Stimulated activated naive B cell treated with anti-CD40 and anti-IgM and Interleukin-4, amounts not matched to agents 10 μg/mL and 1 μg/mL and 100 μg/mL, for 72 hours (primary cell): ENCODE measurements around the gene BBS2.

Experiments used
- ATAC-seq, 2 donors: fragments of 150-1000 bp; cut with Tn5 transposase; replicated peaks; 2 replicates each; pipeline ENCODE4 v1.10.0; 2021; ENCODE audit warnings: moderate library complexity in 1 of 2
- DNase-seq: peaks from one replicate; pipeline ENCODE4 v3.0.0; 2021
- H3K27ac Mint-ChIP-seq: one replicate; pipeline ENCODE4 v1.8.0; 2022; ENCODE audit warnings: mild to moderate bottlenecking, mixed read lengths
- H3K27me3 Mint-ChIP-seq, 2 donors: one replicate each; pipeline ENCODE4 v1.8.0; 2022; ENCODE audit warnings: mixed read lengths in 2 of 2
- H3K36me3 Mint-ChIP-seq, 2 donors: one replicate each; pipeline ENCODE4 v1.8.0; 2022; ENCODE audit warnings: mixed read lengths in 2 of 2, mild to moderate bottlenecking in 1 of 2
- H3K4me1 Mint-ChIP-seq, 2 donors: one replicate each; pipeline ENCODE4 v1.8.0; 2022; ENCODE audit warnings: mixed read lengths in 2 of 2, mild to moderate bottlenecking in 1 of 2
- H3K4me3 Mint-ChIP-seq, 2 donors: one replicate each; pipeline ENCODE4 v1.8.0; 2022; ENCODE audit warnings: mild to moderate bottlenecking in 2 of 2, mixed read lengths in 2 of 2, moderate library complexity in 1 of 2
- H3K9me3 Mint-ChIP-seq, 2 donors: one replicate each; pipeline ENCODE4 v1.8.0; 2022; ENCODE audit warnings: mixed read lengths in 2 of 2, mild to moderate bottlenecking in 1 of 2

The BBS2 gene, protein sequence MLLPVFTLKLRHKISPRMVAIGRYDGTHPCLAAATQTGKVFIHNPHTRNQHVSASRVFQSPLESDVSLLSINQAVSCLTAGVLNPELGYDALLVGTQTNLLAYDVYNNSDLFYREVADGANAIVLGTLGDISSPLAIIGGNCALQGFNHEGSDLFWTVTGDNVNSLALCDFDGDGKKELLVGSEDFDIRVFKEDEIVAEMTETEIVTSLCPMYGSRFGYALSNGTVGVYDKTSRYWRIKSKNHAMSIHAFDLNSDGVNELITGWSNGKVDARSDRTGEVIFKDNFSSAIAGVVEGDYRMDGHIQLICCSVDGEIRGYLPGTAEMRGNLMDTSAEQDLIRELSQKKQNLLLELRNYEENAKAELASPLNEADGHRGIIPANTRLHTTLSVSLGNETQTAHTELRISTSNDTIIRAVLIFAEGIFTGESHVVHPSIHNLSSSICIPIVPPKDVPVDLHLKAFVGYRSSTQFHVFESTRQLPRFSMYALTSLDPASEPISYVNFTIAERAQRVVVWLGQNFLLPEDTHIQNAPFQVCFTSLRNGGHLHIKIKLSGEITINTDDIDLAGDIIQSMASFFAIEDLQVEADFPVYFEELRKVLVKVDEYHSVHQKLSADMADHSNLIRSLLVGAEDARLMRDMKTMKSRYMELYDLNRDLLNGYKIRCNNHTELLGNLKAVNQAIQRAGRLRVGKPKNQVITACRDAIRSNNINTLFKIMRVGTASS

DNA sequence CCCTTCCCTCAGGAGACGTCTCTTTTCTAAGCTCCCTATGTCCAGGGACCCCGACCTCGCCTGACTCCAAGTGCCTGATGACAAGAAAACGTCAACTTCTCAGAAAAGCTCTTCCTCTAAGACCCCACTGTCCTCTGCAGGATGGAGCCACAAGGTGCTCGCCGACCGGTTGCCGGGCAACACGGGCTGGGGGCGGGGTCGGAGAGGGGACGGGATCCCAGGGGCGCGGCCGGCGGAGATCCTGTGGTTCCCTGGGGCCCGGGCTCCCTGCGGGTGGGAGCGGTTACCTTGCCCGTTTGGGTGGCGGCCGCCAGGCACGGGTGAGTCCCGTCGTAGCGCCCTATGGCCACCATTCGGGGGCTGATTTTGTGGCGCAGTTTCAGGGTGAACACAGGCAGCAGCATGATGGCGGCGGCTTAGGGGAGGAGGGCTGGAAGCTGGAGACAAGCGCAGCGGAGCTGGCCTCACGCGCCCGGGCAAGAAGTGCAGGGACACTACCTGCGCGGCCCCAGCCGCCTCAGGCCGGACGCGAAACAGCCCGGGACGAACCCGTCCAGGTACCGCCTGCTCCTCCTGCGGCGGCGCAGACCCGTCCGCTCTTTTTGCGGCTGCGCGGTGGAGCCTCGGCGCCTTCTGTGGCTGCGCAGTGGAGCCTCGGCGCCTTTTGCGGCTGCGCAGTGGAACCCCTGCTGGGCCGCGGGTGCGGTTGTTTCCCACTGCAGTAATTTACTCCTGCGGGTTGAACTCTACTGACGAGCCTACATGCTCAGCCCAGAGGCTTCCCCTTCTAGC, at the start of gene BBS2:
BBS2 (minus strand) TSS at position 566 of the 792 bp plus-strand sequence; CDS start at position 404, 162 bp downstream.
- ATAC-seq (peak; percentile 90 to 94), DNase-seq (peak; percentile 90)
- H3K27me3 Mint-ChIP-seq = no peaks in the 10 kb centered on the region
- peak within 1 kb of the TSS; percentile 86 for H3K27ac Mint-ChIP-seq
- peaks cover 15 to 25% of the 10 kb centered on the region in 2 donors for H3K4me1 Mint-ChIP-seq
- no peaks in the 10 kb centered on the region for H3K9me3 Mint-ChIP-seq
- H3K36me3 Mint-ChIP-seq = no peaks in the 10 kb centered on the region
- peak within 1 kb of the TSS; percentile 88 to 89 for H3K4me3 Mint-ChIP-seq

DNA sequence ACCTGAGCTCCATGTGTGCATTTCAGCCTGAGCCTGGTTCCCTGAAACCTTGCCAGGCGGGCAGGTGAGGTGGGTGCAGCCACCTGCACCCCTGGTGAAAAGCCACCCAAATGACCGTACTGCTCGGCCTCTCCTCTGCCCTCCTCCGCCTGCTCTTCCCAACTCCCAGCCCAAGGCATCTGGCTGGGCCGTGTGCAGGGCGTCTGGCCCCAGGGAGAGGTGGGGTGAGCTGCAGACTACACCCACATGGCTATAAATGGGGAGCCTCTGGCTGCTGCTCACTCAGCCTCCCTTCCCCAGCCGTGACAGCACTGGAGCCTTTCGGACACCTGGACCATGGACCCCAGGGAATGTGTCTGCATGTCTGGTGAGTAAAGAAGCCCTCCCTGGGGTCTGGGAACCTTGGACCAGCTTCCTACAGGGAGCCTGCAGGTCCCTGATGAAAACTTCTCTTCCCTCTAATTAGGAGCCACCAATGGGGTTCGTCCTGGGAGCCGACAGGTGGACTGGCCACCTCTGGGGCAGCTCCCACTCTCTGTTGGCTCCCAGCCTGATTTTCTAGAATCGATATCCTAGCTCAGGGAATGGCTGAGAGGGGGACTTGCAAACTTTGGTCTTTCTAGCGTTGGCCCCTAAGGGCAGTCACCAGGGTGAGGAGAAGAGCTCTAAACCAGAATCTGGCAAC, 45.1 kb upstream of the BBS2 start, which contains the start of gene MT4:
MT4 (plus strand) TSS at position 281 of the 685 bp plus-strand sequence; CDS start at position 337, 56 bp downstream.
- peaks cover 0 to 4% of the 10 kb centered on the region in 2 donors for H3K9me3 Mint-ChIP-seq
- no peak for ATAC-seq
- H3K27ac Mint-ChIP-seq = no peak within 1 kb of the TSS
- H3K4me1 Mint-ChIP-seq = no peaks in the 10 kb centered on the region
- H3K36me3 Mint-ChIP-seq = no peaks in the 10 kb centered on the region
- no peak within 1 kb of the TSS for H3K4me3 Mint-ChIP-seq
- DNase-seq = no peak
- H3K27me3 Mint-ChIP-seq = peaks cover 20 to 44% of the 10 kb centered on the region in 2 donors

DNA sequence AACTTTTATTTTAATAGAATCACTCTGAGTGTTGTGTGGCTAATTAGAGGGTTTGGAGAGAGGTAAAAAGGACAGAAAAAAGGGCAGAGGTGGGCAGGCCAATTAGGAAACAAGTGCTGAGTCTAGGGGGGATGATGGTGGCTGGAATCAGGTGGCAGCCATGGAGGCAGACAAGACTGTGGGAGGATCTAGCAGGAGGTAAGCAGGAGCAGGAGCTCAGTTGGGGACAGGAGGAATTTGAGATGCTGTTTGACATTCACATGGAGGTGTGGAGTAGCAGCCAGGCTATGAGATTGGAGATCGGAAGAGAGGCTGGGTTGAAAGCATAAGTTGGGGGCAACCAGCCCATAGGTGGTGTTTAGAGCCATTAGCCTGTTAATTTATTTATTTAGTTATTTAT, 41.3 kb upstream of the BBS2 start:
- Mint-ChIP-seq H3K27ac (no peak overlapping the region), H3K4me3 (no peak overlapping the region), H3K36me3 (no peaks in the 10 kb centered on the region), H3K4me1 (no peaks in the 10 kb centered on the region), H3K27me3 (peaks cover 31 to 34% of the 10 kb centered on the region in 2 donors), H3K9me3 (no peaks in the 10 kb centered on the region)
- DNase-seq = no peak
- ATAC-seq = no peak

DNA sequence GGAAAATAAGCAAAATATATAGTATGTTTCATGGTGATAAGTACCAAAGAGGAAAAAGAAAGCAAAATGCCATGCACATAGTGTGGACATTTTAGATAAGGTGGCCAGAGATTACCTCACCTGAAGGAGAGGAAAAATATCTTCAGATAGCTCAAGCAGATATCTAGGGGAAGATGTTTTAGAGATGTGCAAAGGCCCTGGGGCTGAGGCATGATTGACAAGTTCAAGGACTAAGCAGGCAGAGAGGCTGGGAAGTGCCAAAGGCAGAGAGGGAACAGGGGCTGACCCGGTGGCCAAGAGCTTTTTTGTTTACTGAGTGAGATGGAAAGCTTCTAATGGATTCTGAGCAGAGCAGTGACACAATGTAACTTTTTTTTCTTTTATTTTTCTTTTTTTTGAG, 40.6 kb upstream of the BBS2 start:
- ATAC-seq = no peak
- Mint-ChIP-seq H3K9me3 (no peaks in the 10 kb centered on the region), H3K27me3 (peaks cover 31 to 33% of the 10 kb centered on the region in 2 donors), H3K27ac (no peak overlapping the region), H3K4me1 (no peaks in the 10 kb centered on the region), H3K4me3 (no peak overlapping the region), H3K36me3 (no peaks in the 10 kb centered on the region)
- no peak for DNase-seq

DNA sequence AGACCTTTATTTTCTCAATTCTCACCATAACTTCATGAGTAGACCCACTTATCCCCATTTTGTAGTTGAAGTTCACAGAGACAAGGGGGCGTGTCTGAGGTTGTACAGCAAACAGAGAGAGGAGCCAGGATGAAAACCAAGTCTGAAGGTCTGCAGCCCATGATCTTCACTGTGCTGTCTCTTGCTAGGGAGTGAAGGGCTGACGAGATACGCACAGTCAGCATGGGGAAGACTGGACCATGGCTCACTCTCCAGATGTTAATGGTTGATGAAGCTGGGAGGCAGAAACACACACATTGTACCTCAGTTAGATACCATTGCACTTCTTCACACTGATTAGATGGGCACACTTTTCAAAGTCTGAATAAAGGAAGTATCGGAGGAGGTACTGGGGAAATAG, 39.3 kb upstream of the BBS2 start:
- DNase-seq (no peak), ATAC-seq (no peak)
- H3K4me1 Mint-ChIP-seq = no peaks in the 10 kb centered on the region
- no peak overlapping the region for H3K27ac Mint-ChIP-seq
- no peaks in the 10 kb centered on the region for H3K9me3 Mint-ChIP-seq
- no peaks in the 10 kb centered on the region for H3K36me3 Mint-ChIP-seq
- H3K27me3 Mint-ChIP-seq = peaks cover 34 to 40% of the 10 kb centered on the region in 2 donors
- H3K4me3 Mint-ChIP-seq = no peak overlapping the region

DNA sequence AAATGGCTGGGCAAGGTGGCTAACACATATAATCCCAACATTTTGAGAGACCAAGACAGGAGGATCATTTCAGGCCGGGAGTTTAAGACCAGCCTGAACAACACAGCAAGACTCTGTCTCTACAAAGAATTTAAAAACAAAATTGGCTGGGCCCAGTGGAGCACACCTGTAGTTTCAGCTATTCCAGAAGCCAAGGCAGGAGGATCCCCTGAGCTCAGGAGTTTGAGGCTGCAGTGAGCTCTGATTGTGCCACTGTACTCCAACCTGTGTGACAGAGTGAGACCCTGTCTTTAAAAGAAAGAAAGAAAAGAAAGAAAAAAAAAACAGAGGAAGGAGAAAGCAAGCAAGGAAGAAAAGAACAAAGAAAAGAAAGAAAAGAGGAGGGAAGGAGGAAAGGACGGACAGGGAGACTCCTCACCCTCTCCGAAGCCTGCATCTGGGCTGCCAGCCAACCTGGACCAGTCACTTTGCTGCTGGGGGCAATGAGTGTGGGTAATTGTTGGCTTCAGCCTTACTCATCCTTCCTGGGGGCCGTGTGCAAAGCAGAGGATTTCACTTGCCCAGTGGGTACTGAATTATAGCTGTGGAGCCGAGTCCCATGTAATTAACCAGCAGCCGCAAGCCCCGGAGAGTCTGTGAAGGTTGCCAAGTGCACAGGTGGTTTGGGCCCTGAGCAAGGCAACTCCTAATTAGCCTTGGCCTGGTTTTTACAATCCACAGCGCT, 38.4 kb upstream of the BBS2 start:
- no peaks in the 10 kb centered on the region for H3K4me1 Mint-ChIP-seq
- no peaks in the 10 kb centered on the region for H3K9me3 Mint-ChIP-seq
- H3K4me3 Mint-ChIP-seq = no peak overlapping the region
- ATAC-seq (no peak), DNase-seq (no peak)
- H3K27me3 Mint-ChIP-seq = peaks cover 35 to 43% of the 10 kb centered on the region in 2 donors
- no peaks in the 10 kb centered on the region for H3K36me3 Mint-ChIP-seq
- H3K27ac Mint-ChIP-seq = no peak overlapping the region

DNA sequence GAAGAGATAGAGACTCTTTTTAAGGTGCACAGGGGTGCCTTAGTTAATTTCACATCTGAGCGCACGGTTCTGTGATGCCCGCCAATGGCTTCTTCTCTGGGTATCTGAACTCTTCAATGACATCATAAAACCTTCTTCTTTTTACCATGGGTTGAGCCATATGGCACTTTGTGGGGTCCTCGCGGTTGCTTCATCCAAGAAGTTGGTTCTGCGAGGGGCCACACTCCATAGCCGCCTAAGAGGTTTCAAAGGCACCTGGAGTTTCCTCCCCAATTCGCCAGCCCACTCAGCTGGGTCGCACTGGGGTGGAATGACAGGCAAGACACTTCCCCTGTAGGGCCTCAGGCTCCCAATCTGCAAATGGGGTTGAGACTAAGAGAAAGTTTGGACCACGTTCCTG, 34.6 kb upstream of the BBS2 start:
- Mint-ChIP-seq H3K27me3 (peaks cover 19 to 32% of the 10 kb centered on the region in 2 donors), H3K4me3 (no peak overlapping the region), H3K4me1 (peaks cover 0 to 8% of the 10 kb centered on the region in 2 donors), H3K27ac (no peak overlapping the region), H3K36me3 (no peaks in the 10 kb centered on the region), H3K9me3 (no peaks in the 10 kb centered on the region)
- no peak for DNase-seq
- no peak for ATAC-seq

DNA sequence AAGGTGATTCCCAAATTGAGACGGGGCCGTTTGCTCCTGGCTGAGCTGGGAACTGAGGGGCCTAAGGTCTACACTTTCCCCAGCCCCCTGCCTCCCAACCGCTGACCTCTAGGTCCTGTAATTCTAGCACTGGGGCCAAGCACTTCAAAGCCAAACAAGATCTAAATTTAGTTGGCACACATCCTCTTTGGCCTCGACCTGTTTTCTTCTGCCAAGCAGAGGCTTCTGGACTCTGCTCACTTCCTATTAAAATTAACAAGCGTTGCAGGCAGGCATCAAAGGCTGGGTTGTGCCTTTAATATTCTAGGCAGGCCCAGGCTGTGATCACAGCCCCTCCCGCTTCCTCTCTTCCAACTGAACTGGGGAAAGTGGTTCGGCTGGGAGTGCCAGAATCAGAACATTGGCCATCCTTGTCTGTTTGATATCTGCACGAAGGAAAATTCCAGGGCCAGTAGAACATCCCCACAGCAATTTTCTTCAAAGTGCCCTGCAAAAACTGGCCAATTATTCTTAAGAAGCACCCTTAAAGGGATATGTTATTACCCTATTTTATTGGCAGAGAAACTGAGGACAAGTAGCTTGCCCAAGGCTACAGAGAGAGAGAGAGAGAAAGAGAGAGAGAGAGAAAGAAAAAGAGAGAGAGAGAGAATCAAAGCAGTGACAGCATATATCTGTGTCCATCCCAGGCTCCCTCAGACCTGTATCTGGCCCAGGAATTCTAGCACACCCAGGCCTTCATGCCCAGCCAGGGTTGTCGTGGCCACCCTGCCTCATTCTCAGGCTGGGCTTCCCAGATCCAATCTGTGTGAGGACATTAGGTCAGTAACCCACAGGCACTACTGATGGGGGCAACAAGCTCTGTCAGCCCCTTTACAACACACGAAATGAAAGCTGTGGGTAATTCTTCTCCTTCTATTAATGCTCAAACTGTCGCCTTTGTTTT, 32.2 kb upstream of the BBS2 start:
- H3K27ac Mint-ChIP-seq = no peak overlapping the region
- no peaks in the 10 kb centered on the region for H3K9me3 Mint-ChIP-seq
- no peaks in the 10 kb centered on the region for H3K36me3 Mint-ChIP-seq
- H3K27me3 Mint-ChIP-seq = peaks cover 12 to 18% of the 10 kb centered on the region in 2 donors
- H3K4me3 Mint-ChIP-seq = no peak overlapping the region
- ATAC-seq (peak; percentile 34 to 57), DNase-seq (no peak)
- peaks cover 8 to 18% of the 10 kb centered on the region in 2 donors for H3K4me1 Mint-ChIP-seq

DNA sequence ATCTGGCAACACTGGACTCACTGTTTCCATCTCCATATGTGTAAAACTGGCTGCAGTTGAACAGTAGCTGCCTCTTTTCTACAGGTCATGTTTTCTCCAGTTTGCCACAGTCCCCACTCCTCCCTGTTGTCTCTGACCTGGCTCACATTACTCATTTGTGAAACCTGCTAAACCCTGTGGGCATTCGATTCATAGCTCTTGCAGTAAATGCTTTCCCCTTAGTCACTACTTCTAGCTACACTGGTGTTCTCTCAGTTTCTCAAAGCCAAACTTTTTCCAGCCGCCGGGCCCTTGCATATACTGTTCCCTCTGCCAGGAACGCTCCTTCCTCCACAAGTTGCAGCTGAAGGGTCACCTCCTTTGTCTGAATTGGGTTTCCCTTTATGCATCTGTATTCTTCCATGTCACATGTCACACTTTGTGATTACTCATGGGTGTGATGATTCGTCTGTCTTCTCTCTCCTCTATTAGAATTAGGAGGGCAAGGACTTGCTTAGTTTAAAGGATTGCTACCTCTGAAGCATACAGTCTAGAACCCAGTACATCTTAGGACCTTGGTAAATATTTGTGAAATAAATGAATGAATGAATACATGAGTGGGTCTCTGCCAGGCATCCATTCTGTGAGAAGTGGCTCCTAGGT, 30.0 kb upstream of the BBS2 start:
- ATAC-seq (no peak), DNase-seq (no peak)
- no peak overlapping the region for H3K27ac Mint-ChIP-seq
- no peak overlapping the region for H3K4me3 Mint-ChIP-seq
- H3K4me1 Mint-ChIP-seq = peaks cover 8 to 18% of the 10 kb centered on the region in 2 donors
- no peaks in the 10 kb centered on the region for H3K36me3 Mint-ChIP-seq
- peaks cover 8 to 17% of the 10 kb centered on the region in 2 donors for H3K27me3 Mint-ChIP-seq
- no peaks in the 10 kb centered on the region for H3K9me3 Mint-ChIP-seq

DNA sequence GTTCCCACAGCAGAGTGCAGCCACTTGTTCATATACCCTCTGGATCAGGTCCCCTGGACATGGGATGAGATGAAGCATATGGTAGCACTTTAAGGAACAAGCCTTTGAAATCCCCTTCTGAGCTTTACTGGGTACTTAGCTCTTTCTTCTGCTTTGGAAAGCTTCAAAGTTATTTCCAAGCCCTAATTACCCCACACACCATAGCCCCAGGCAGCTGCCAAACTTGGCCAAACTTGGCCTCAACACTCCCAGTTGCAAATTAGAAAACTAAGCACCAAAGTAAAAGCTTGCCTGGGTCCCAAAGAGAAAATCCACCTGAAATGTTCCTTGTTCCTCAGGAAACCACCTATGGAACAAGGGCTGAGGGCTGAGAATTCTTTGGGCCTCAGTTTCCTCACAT, 29.3 kb upstream of the BBS2 start:
- Mint-ChIP-seq H3K4me1 (peaks cover 8 to 18% of the 10 kb centered on the region in 2 donors), H3K9me3 (no peaks in the 10 kb centered on the region), H3K27me3 (peaks cover 4 to 14% of the 10 kb centered on the region in 2 donors), H3K36me3 (no peaks in the 10 kb centered on the region), H3K27ac (no peak overlapping the region), H3K4me3 (no peak overlapping the region)
- no peak for DNase-seq
- no peak for ATAC-seq

DNA sequence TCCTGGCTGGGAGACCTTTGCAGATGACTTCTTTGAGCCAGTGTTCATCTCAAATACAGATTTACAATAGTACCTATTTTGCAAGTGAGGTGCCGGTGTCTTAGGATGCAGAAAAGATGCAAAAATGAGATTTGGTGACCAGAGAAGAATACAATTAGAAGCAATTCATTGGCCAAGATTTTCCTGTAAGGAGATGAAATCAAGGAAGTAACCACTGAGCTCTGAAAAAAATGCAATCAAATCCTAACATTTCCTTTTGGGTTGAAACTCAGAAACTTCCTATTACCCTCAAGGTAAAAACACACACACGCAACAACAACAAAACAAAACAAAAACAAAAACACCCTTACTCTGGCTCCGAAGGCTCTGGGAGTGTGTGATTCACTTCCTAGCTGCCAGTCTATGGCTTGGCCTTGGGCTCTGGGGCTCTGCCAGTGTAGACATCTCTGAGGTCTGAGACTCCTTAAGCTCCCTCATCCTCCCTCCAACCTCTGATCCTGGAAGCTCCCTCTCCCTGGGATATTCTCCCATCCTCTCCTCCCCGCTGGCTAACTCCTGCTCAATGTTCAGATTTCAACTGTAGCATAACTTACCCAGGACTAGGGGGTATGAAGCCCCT, 28.2 kb upstream of the BBS2 start:
- ATAC-seq (no peak), DNase-seq (no peak)
- H3K27me3 Mint-ChIP-seq = peaks cover 0 to 4% of the 10 kb centered on the region in 2 donors
- H3K27ac Mint-ChIP-seq = no peak overlapping the region
- no peak overlapping the region for H3K4me3 Mint-ChIP-seq
- no peaks in the 10 kb centered on the region for H3K36me3 Mint-ChIP-seq
- H3K4me1 Mint-ChIP-seq = peaks cover 8 to 18% of the 10 kb centered on the region in 2 donors
- no peaks in the 10 kb centered on the region for H3K9me3 Mint-ChIP-seq
